Endothelial cell of umbilical vein (primary cell): ENCODE results near the gene TBCD.
"Not testable (repeated sequence)": the region's sequence is repeated elsewhere in the genome, so short reads cannot be mapped to it uniquely, and the experiment has no call there.

ENCODE experiments used
- CTCF ChIP-seq, 2 donors: IDR thresholded peaks; 1 replicate in 1 of 2; 2 replicates in 1 of 2; pipeline ENCODE4 v1.5.1; 2011; ENCODE audit warnings: low read length in 2 of 2, mild to moderate bottlenecking in 2 of 2, moderate library complexity in 2 of 2, control low read depth in 1 of 2, inconsistent platforms in 1 of 2, low read depth in 1 of 2; ENCODE audit not compliant: insufficient read depth in 1 of 2; ENCODE audit errors: extremely low read depth in 1 of 2
- EZH2 ChIP-seq: IDR thresholded peaks from 2 replicates; pipeline ENCODE4 v1.6.1; 2012; ENCODE audit warnings: borderline replicate concordance, low read depth, mild to moderate bottlenecking, moderate library complexity, low read length, inconsistent platforms; ENCODE audit not compliant: severe bottlenecking
- GATA2 ChIP-seq: IDR thresholded peaks from 2 replicates; pipeline ENCODE4 v1.7.0; 2011; ENCODE audit warnings: low read depth, mild to moderate bottlenecking, moderate library complexity, mixed read lengths, low read length; ENCODE audit not compliant: insufficient read length, insufficient read depth
- MYC ChIP-seq: IDR thresholded peaks from one replicate; pipeline ENCODE4 v1.6.1; 2011; ENCODE audit warnings: mild to moderate bottlenecking, low read depth, low read length
- POLR2A ChIP-seq: IDR thresholded peaks from 2 replicates; pipeline ENCODE4 v1.6.1; 2012; ENCODE audit warnings: low read depth, mild to moderate bottlenecking, control low read depth, low read length
- POLR2AphosphoS5 ChIP-seq: IDR thresholded peaks from 2 replicates; pipeline ENCODE4 v1.6.1; 2012; ENCODE audit warnings: low read depth, mild to moderate bottlenecking, control low read depth, low read length, moderate library complexity; ENCODE audit not compliant: insufficient read depth

- TF ChIP-seq MYC; EZH2; CTCF (IDR thresholded peaks at IDR 0.05; ENCODE audit: extremely low read depth in 1 of 2, insufficient read depth in 1 of 2, low read depth in 1 of 2, low read length in 2 of 2); GATA2; POLR2A; POLR2AphosphoS5: not testable (repeated sequence)
Measured at GRCh38 chr17:82744736-82745135, 7.1 kb upstream of the TBCD start.
